Neural cell (in vitro differentiated cells): ENCODE data around the gene PPCDC. TPM values are rescaled to one million over a fixed set of nuclear protein-coding genes. Genes with fewer than 3 reads are reported as not detected.

ENCODE experiments used
- H2AFZ ChIP-seq: fragments of 200-600, 300-800 bp; sonication (generic), shearing (Covaris generic); 2 replicates; pipeline ENCODE4 v1.6.0; 2014; ENCODE audit warnings: low read depth, mild to moderate bottlenecking, antibody characterized with exemption, low read length, moderate library complexity
- H3F3A ChIP-seq: fragments of 200-600 bp; shearing (Covaris generic); 2 replicates; pipeline ENCODE4 v1.6.1; 2016; ENCODE audit warnings: mild to moderate bottlenecking, moderate library complexity, mixed read lengths, antibody characterized with exemption, low read length; ENCODE audit not compliant: insufficient read depth, poor library complexity, severe bottlenecking
- H3K27ac ChIP-seq: fragments of 200-600, 300-800 bp; sonication (generic), shearing (Covaris generic); 2 replicates; pipeline ENCODE4 v1.5.1; 2014; ENCODE audit warnings: mild to moderate bottlenecking, low read length, moderate library complexity
- H3K27me3 ChIP-seq: fragments of 300-800, 200-600 bp; sonication (generic), shearing (Covaris generic); 2 replicates; pipeline ENCODE4 v1.6.0; 2014; ENCODE audit warnings: mild to moderate bottlenecking, low read depth, low read length, moderate library complexity; ENCODE audit not compliant: insufficient read depth
- H3K36me3 ChIP-seq: fragments of 300-800, 200-600 bp; sonication (generic), shearing (Covaris generic); 2 replicates; pipeline ENCODE4 v1.5.1; 2014; ENCODE audit warnings: mild to moderate bottlenecking, antibody characterized with exemption, low read length, moderate library complexity; ENCODE audit not compliant: insufficient read depth
- H3K4me2 ChIP-seq: fragments of 300-800, 200-600 bp; sonication (generic), shearing (Covaris generic); 2 replicates; pipeline ENCODE4 v1.6.0; 2014; ENCODE audit warnings: mild to moderate bottlenecking, low read length
- H3K4me3 ChIP-seq: fragments of 300-800, 200-600 bp; sonication (generic), shearing (Covaris generic); 2 replicates; pipeline ENCODE4 v1.5.1; 2014; ENCODE audit warnings: mild to moderate bottlenecking, low read length, moderate library complexity
- H3K79me2 ChIP-seq: fragments of 200-600 bp; shearing (Covaris generic); replicated peaks from 2 replicates; pipeline ENCODE4 v1.6.0; 2014; ENCODE audit warnings: mild to moderate bottlenecking, low read length, moderate library complexity; ENCODE audit not compliant: insufficient read depth
- H3K9ac ChIP-seq: fragments of 300-800, 200-600 bp; sonication (generic), shearing (Covaris generic); 2 replicates; pipeline ENCODE4 v1.6.1; 2016; ENCODE audit warnings: mild to moderate bottlenecking, low read length, mixed read lengths
- H3K9me2 ChIP-seq: fragments of 200-600 bp; shearing (Covaris generic); 2 replicates; pipeline ENCODE4 v1.6.1; 2016; ENCODE audit warnings: mild to moderate bottlenecking, low read length, mixed read lengths; ENCODE audit not compliant: insufficient read depth
- H3K9me3 ChIP-seq: fragments of 200-600, 300-800 bp; sonication (generic), shearing (Covaris generic); 2 replicates; pipeline ENCODE4 v1.6.1; 2016; ENCODE audit warnings: mild to moderate bottlenecking, mixed run types, low read length, moderate library complexity, mixed read lengths
- H4K20me1 ChIP-seq: fragments of 200-600 bp; shearing (Covaris generic); 2 replicates; pipeline ENCODE4 v1.6.1; 2016; ENCODE audit warnings: mild to moderate bottlenecking, mixed run types; ENCODE audit not compliant: insufficient read depth
- CTCF ChIP-seq: fragments of 450-650 bp; IDR thresholded peaks from 2 replicates; pipeline ENCODE4 v1.5.1; 2014; ENCODE audit warnings: antibody characterized with exemption, mild to moderate bottlenecking, moderate library complexity; ENCODE audit not compliant: poor library complexity, severe bottlenecking
- EP300 ChIP-seq: fragments of 450-650 bp; conservative IDR thresholded peaks from 2 replicates; pipeline ENCODE4 v1.6.1; 2014; ENCODE audit warnings: antibody characterized with exemption, mild to moderate bottlenecking, moderate library complexity; ENCODE audit not compliant: poor library complexity, severe bottlenecking
- EZH2 ChIP-seq: fragments of 200-600, 300-800 bp; shearing (Covaris generic), sonication (generic); IDR thresholded peaks from 2 replicates; pipeline ENCODE4 v1.6.1; 2014; ENCODE audit warnings: antibody characterized with exemption, low read length, borderline replicate concordance, mild to moderate bottlenecking; ENCODE audit not compliant: insufficient read depth, poor library complexity, severe bottlenecking
- MXI1 ChIP-seq: fragments of 450-650 bp; conservative IDR thresholded peaks from 2 replicates; pipeline ENCODE4 v1.6.1; 2014; ENCODE audit warnings: antibody characterized with exemption, mild to moderate bottlenecking; ENCODE audit not compliant: poor library complexity, severe bottlenecking
- POLR2AphosphoS5 ChIP-seq: IDR thresholded peaks from 2 replicates; pipeline ENCODE4 v1.6.1; 2012
- RAD21 ChIP-seq: fragments of 450-650 bp; conservative IDR thresholded peaks from 2 replicates; pipeline ENCODE4 v1.6.1; 2014; ENCODE audit warnings: antibody characterized with exemption, mild to moderate bottlenecking, moderate library complexity
- REST ChIP-seq: IDR thresholded peaks from 2 replicates; pipeline ENCODE4 v1.6.1; 2012; ENCODE audit warnings: borderline replicate concordance
- SMC3 ChIP-seq: fragments of 450-650 bp; conservative IDR thresholded peaks from 2 replicates; pipeline ENCODE4 v1.6.1; 2014; ENCODE audit warnings: antibody characterized with exemption, mild to moderate bottlenecking, moderate library complexity; ENCODE audit not compliant: poor library complexity
- TAF1 ChIP-seq: IDR thresholded peaks from 2 replicates; pipeline ENCODE4 v1.6.1; 2012; ENCODE audit warnings: low read depth
- polyA plus RNA-seq: library from polyadenylated mRNA; depleted of rRNA; stranded (reverse); fragments of >200 nt; gene quantifications from 2 replicates; pipeline ENCODE4 v1.2.3, GENCODE V29; 2014

The PPCDC gene
- polyA plus RNA-seq, 1 donor from 2014 or later: 13.6 TPM

GRCh38 chr15:75089456-75090387, 66.3 kb downstream of the PPCDC start:
- H4K20me1 ChIP-seq: no peaks in the 10 kb centered on the region
- TF ChIP-seq RAD21 (no peak), TAF1 (no peak), SMC3 (no peak), CTCF (no peak), MXI1 (no peak), POLR2AphosphoS5 (no peak), EZH2 (no peak), REST (no peak), EP300 (no peak)
- H3K9ac ChIP-seq: no peak overlapping the region
- no peaks in the 10 kb centered on the region for H3K9me2 ChIP-seq
- H3K36me3 ChIP-seq: no peaks in the 10 kb centered on the region
- H3K9me3 ChIP-seq: no peaks in the 10 kb centered on the region
- no peaks in the 10 kb centered on the region for H3F3A ChIP-seq
- no peak overlapping the region for H2AFZ ChIP-seq
- no peak overlapping the region for H3K4me3 ChIP-seq
- H3K27me3 ChIP-seq: no peaks in the 10 kb centered on the region
- no peaks in the 10 kb centered on the region for H3K79me2 ChIP-seq
- no peak overlapping the region for H3K4me2 ChIP-seq
- no peak overlapping the region for H3K27ac ChIP-seq

DNA sequence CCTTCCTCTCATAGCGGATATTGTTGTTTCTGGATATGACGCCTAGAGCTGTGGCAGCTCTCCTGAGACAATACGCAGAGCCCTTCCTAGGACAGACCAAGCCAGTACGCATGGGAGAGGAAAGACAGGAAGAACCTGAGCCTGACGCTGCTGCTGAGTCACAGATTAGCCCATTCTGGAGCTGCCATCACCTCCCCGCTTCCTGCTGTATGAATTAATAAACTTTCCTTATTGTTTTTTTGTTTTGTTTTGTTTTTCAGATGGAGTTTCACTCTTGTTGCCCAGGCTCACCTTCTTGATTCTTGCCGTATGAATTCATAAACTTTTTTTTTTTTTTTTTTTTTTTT, 67.0 kb downstream of the PPCDC start:
- H3F3A ChIP-seq: no peaks in the 10 kb centered on the region
- no peaks in the 10 kb centered on the region for H3K9me2 ChIP-seq
- H3K79me2 ChIP-seq: no peaks in the 10 kb centered on the region
- no peaks in the 10 kb centered on the region for H4K20me1 ChIP-seq
- no peak overlapping the region for H2AFZ ChIP-seq
- H3K36me3 ChIP-seq: no peaks in the 10 kb centered on the region
- H3K4me3 ChIP-seq: no peak overlapping the region
- no peak overlapping the region for H3K4me2 ChIP-seq
- TF ChIP-seq TAF1: no peak
- no peak for TF ChIP-seq SMC3
- TF ChIP-seq CTCF: no peak
- TF ChIP-seq POLR2AphosphoS5: no peak
- TF ChIP-seq EZH2: no peak
- TF ChIP-seq RAD21: no peak
- TF ChIP-seq REST: no peak
- TF ChIP-seq MXI1: no peak
- no peaks in the 10 kb centered on the region for H3K9me3 ChIP-seq
- H3K9ac ChIP-seq: no peak overlapping the region
- no peak overlapping the region for H3K27ac ChIP-seq
- no peaks in the 10 kb centered on the region for H3K27me3 ChIP-seq
